ENCODE results near the gene JAKMIP3. TPM values are rescaled to one million over a fixed set of nuclear protein-coding genes. Genes with fewer than 3 reads are reported as not detected.
A peak's percentile ranks its signal among the peaks of the same experiment; 100 is the strongest.

JAKMIP3 gene
- total and polyA plus RNA-seq, 2 experiments from 2014 or later, result 0.04 TPM; not detected in 1

- no peaks in the 10 kb centered on the region for H3F3A ChIP-seq (ENCODE audit: insufficient read depth)
- H3K4me3 ChIP-seq, result no peak overlapping the region
- H4K20me1 ChIP-seq (ENCODE audit: insufficient read depth), result no peaks in the 10 kb centered on the region
- no peaks in the 10 kb centered on the region for H3K9me2 ChIP-seq (ENCODE audit: insufficient read depth)
- H3K79me2 ChIP-seq (ENCODE audit: insufficient read depth), result no peaks in the 10 kb centered on the region
- H3K9me3 ChIP-seq (ENCODE audit: low read depth), result no peaks in the 10 kb centered on the region
- H3K27me3 ChIP-seq (replicated peaks; ENCODE audit: insufficient read depth), result peaks cover 4% of the 10 kb centered on the region; the same call in 1 of the 2 replicates
- WGBS, 2 experiments (ENCODE audit: low coverage in 1 of 2, low lambda C conversion rate in 2 of 2, missing lambda C conversion rate in 2 of 2), result 39 to 53% methylated on average over 7 to 9 of the region's 9 CpGs
- no peak for DNase-seq
- no peak overlapping the region for H2AFZ ChIP-seq
- H3K9ac ChIP-seq, result no peak overlapping the region
- H3K36me3 ChIP-seq (ENCODE audit: low read depth), result no peaks in the 10 kb centered on the region
- H3K27ac ChIP-seq, result no peak overlapping the region
- in situ Hi-C loops (cut with MboI), result no loop called here
- H3K4me1 ChIP-seq (ENCODE audit: insufficient read depth), result no peaks in the 10 kb centered on the region
- TF ChIP-seq EZH2phosphoT487 (IDR thresholded peaks at IDR 0.05; ENCODE audit: insufficient read depth, low read depth), result no peak
- no peak for TF ChIP-seq EZH2 (IDR thresholded peaks at IDR 0.05; ENCODE audit: insufficient read depth, poor library complexity, severe bottlenecking)
- H3K4me2 ChIP-seq (ENCODE audit: unreplicated experiment), result no peak overlapping the region
Observed at GRCh38 chr10:132094581-132095234, 29.0 kb downstream of the JAKMIP3 start.

DNA sequence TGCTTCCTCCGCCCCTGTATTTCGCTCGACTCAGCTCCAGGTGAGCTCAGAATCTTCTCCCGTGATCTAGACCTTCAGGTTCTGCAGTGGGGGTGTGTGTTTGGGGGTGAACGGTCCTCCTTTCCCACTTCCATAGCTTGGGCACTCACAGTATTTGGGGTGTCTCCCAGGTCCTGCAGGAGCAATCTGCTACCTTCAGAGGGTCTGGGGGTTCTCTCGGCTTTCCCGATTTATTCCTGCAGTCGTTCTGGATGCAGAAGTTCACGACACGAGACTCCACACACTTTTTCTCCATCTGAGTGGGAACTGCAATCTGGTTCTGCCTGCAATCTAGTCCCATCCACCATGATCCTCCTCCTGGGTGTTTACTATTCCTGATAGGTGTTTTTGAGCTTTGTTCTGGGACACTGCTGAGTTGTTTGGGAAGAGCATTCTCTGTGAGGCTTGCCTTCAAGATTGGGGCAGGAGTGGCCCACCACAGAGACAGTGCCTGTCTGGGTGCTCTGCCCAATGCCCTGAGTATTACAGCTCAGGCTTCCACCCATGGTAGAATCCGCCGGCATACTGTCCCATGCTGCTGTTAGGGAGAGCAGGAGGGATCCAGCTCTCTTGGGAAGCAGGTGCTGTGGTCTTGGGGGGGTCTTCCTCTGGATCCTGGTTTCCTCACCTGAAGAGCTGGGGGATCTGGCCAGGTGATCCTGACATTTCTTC, 29.8 kb downstream of the JAKMIP3 start:
- no peaks in the 10 kb centered on the region for H3F3A ChIP-seq (ENCODE audit: insufficient read depth)
- no peaks in the 10 kb centered on the region for H3K4me1 ChIP-seq (ENCODE audit: insufficient read depth)
- no peak overlapping the region for H2AFZ ChIP-seq
- 48 to 51% methylated on average over 12 of the region's 12 CpGs for WGBS, 2 experiments (ENCODE audit: low coverage in 1 of 2, low lambda C conversion rate in 2 of 2, missing lambda C conversion rate in 2 of 2)
- no peak overlapping the region for H3K27ac ChIP-seq
- no peaks in the 10 kb centered on the region for H3K9me3 ChIP-seq (ENCODE audit: low read depth)
- no peaks in the 10 kb centered on the region for H3K79me2 ChIP-seq (ENCODE audit: insufficient read depth)
- in situ Hi-C loops (cut with MboI), result no loop called here
- peaks cover 4% of the 10 kb centered on the region; the same call in 1 of the 2 replicates for H3K27me3 ChIP-seq (replicated peaks; ENCODE audit: insufficient read depth)
- DNase-seq, result no peak
- TF ChIP-seq EZH2phosphoT487 (IDR thresholded peaks at IDR 0.05; ENCODE audit: insufficient read depth, low read depth) (no peak), EZH2 (IDR thresholded peaks at IDR 0.05; ENCODE audit: insufficient read depth, poor library complexity, severe bottlenecking) (no peak)
- no peak overlapping the region for H3K4me2 ChIP-seq (ENCODE audit: unreplicated experiment)
- H3K9ac ChIP-seq, result no peak overlapping the region
- no peak overlapping the region for H3K4me3 ChIP-seq
- H4K20me1 ChIP-seq (ENCODE audit: insufficient read depth), result no peaks in the 10 kb centered on the region
- no peaks in the 10 kb centered on the region for H3K36me3 ChIP-seq (ENCODE audit: low read depth)
- no peaks in the 10 kb centered on the region for H3K9me2 ChIP-seq (ENCODE audit: insufficient read depth)

DNA sequence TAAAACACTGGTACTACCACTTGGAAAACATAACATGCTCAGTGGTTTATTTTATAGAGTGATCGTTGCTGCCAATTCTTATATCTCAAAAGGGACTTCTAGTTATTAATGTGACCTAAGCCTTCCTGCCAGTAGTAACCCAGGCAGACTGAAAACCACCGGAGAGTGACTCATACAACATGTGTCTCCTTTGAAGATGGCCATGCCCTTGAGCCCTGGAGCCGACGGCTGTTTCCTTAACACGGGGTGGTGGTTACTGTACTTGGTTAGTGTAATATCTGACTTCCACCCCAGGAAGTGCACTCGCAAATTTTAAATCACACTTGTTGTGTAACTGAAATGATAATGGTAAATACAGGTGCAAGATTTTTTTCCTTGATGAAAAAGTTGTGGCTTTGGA, 30.5 kb downstream of the JAKMIP3 start:
- Histone ChIP-seq H3K9ac (no peak overlapping the region), H2AFZ (no peak overlapping the region), H3K27me3 (replicated peaks; ENCODE audit: insufficient read depth) (peaks cover 4% of the 10 kb centered on the region; the same call in 1 of the 2 replicates), H3K4me2 (ENCODE audit: unreplicated experiment) (no peak overlapping the region), H3K4me1 (ENCODE audit: insufficient read depth) (no peaks in the 10 kb centered on the region), H3K27ac (no peak overlapping the region), H3F3A (ENCODE audit: insufficient read depth) (no peaks in the 10 kb centered on the region), H3K9me3 (ENCODE audit: low read depth) (no peaks in the 10 kb centered on the region), H3K9me2 (ENCODE audit: insufficient read depth) (no peaks in the 10 kb centered on the region), H4K20me1 (ENCODE audit: insufficient read depth) (no peaks in the 10 kb centered on the region), H3K79me2 (ENCODE audit: insufficient read depth) (no peaks in the 10 kb centered on the region), H3K36me3 (ENCODE audit: low read depth) (no peaks in the 10 kb centered on the region), H3K4me3 (no peak overlapping the region)
- no peak for TF ChIP-seq EZH2 (IDR thresholded peaks at IDR 0.05; ENCODE audit: insufficient read depth, poor library complexity, severe bottlenecking)
- no peak for TF ChIP-seq EZH2phosphoT487 (IDR thresholded peaks at IDR 0.05; ENCODE audit: insufficient read depth, low read depth)
- in situ Hi-C loops (cut with MboI), result no loop called here
- DNase-seq, result peak; percentile 36
- WGBS, 2 experiments (ENCODE audit: low coverage in 1 of 2, low lambda C conversion rate in 2 of 2, missing lambda C conversion rate in 2 of 2), result 46 to 47% methylated on average over 6 of the region's 6 CpGs

DNA sequence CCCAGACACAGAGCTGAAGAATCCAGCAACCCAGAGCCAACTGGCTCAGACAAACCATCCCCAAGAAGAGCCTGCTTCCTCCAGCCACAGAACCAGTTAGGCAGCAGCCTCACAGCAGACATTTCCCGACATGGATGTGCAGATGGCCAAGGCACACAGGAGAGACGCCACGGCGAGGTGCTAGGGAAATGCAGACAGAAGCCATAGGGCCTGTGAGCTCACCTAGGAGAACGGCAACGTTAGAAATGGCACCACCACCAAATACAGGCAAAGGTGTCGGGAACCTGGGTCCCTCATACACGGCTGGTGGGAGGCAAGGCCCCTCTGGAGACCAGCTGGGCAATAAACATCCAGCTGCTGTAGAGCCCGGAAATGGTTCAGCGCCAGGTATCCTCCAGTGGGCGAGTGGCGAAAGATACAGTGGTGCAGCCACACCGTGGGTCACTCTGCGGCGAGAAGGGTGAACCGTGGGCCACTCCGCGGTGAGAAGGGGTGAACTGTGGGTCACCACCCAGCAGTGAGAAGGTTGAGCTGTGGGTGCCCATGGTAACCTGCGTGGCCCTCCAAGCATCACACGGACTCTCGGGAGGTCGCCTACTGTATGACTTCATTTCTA, 31.2 kb downstream of the JAKMIP3 start:
- peaks cover 4% of the 10 kb centered on the region; the same call in 1 of the 2 replicates for H3K27me3 ChIP-seq (replicated peaks; ENCODE audit: insufficient read depth)
- no peaks in the 10 kb centered on the region for H3K4me1 ChIP-seq (ENCODE audit: insufficient read depth)
- TF ChIP-seq EZH2 (IDR thresholded peaks at IDR 0.05; ENCODE audit: insufficient read depth, poor library complexity, severe bottlenecking) (no peak), EZH2phosphoT487 (IDR thresholded peaks at IDR 0.05; ENCODE audit: insufficient read depth, low read depth) (no peak)
- H3K4me2 ChIP-seq (ENCODE audit: unreplicated experiment), result no peak overlapping the region
- H4K20me1 ChIP-seq (ENCODE audit: insufficient read depth), result no peaks in the 10 kb centered on the region
- no peaks in the 10 kb centered on the region for H3K9me2 ChIP-seq (ENCODE audit: insufficient read depth)
- H3K9me3 ChIP-seq (ENCODE audit: low read depth), result no peaks in the 10 kb centered on the region
- in situ Hi-C loops (cut with MboI), result no loop called here
- no peak overlapping the region for H2AFZ ChIP-seq
- H3K9ac ChIP-seq, result no peak overlapping the region
- H3K36me3 ChIP-seq (ENCODE audit: low read depth), result no peaks in the 10 kb centered on the region
- H3K4me3 ChIP-seq, result no peak overlapping the region
- no peaks in the 10 kb centered on the region for H3K79me2 ChIP-seq (ENCODE audit: insufficient read depth)
- no peak overlapping the region for H3K27ac ChIP-seq
- H3F3A ChIP-seq (ENCODE audit: insufficient read depth), result no peaks in the 10 kb centered on the region
- 72 to 76% methylated on average over 22 of the region's 22 CpGs for WGBS, 2 experiments (ENCODE audit: low coverage in 1 of 2, low lambda C conversion rate in 2 of 2, missing lambda C conversion rate in 2 of 2)
- DNase-seq, result no peak
